Regular cardiac myocyte (primary cell): ENCODE results near the gene PCP4. TPM values are rescaled to one million over a fixed set of nuclear protein-coding genes. Genes with fewer than 3 reads are reported as not detected.

Experiments used
- total RNA-seq: library from RNA; depleted of rRNA; stranded (reverse); fragments of >200 nt; gene quantifications from 2 replicates; pipeline ENCODE4 v1.2.3, GENCODE V29; 2014

PCP4 gene
- not detected in 2 replicates for total RNA-seq

GRCh38 chr21:39867198-39867650 is at the start of gene PCP4:
TSS of gene PCP4 (plus strand) at chr21:39867438. CDS start at chr21:39867502, 64 bp downstream.

Other genes starting within 250 kb of the PCP4 start
- not detected in 2 replicates for gene IGSF5, start 122.3 kb upstream of the PCP4 start, total RNA-seq